ENCODE data around the gene FLNA.

FLNA gene

GRCh38 chrX:154376774-154377173 is 2.3 kb upstream of the FLNA start:
- DNase-seq: no peak

DNA sequence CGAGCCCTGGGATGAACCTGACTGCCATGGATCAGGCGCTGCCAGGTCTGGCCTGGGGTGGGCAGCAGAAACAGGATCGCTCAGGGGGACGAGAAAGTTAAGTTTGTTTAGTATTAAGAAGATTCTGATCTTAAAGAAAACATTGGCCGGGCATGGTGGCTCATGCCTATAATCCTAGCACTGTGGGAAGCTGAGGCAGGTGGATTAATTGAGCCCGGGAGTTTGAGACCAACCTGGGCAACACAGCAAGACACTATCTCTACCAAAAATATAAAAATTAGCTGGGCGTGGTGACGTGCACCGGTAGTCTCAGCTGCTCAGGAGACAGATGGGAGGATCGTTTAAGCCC is 696 bp upstream of the FLNA start:
- no peak for DNase-seq

DNA sequence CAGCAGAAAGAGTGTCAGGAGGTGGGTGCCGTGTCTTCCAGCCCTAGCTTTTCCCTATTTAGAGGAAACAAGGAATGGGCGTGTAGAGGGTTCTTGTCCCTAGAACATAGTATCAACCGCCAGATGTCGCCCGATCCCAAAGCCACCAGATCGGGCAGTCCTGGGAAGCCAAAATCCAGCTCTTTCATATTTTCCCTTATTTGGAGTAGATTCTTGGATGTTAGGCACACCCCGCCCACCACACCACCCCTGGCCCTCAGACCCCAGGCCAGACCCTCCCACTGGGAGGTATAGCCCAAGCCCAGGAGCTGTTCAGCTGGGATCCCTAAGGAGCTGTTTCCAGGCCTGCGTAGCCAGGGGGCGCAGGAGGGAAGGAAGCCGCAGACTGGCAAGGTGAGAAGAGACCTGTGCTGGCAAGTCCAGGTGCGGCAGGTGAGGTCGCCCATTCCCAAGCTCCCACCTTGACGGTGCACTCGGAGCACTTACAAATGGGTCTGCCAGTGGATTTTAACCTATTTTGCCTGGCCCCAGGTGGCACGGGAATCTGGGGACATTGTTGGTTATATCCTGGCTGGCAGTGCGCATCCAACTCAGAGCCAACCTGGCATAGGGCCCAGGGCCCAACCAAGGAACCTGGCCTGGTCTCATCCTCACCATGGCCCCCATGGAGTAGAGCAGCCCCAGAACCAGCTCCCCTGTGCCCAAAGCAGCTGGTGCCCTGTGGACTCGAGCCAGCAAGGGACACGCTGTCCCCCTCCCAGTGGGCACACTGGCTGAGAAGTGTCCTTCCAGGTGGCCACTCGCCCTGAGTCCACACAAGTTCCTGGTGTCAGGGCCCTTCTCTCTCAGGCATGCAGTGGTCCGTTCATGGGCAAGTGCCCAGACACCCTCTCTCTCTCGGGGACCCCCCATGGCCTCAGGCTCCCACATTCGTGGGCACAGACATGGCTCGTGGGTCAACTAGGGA is 811 bp downstream of the FLNA start:
- DNase-seq: no peak

GRCh38 chrX:154372612-154373022 is 1.8 kb downstream of the FLNA start:
- DNase-seq: no peak

DNA sequence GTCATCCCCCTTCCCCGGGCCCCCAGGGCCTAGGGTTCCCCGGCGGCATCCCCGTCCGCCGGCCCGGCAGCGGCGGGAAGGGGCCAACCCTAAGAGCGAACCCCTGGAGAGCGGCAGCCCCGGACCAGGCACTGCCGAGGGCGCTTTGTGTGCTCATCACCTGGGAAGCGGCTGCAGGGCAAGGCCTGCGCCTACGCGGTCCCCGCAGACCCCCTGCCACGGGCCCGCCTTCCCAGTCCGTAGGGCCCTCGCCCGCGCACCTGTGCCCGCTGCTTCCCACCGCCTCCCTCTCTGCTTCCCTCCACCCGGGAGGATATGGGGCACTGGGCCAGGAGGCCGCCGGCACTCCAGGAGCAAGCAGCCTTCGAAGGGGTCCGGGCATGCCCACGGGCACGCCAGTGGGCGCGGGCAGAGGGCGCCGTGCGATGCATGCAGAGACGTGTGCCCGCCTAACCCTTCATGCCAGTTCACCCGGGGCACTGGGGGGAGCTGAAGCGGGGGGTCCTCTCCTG is 2.6 kb downstream of the FLNA start:
- DNase-seq: no peak

DNA sequence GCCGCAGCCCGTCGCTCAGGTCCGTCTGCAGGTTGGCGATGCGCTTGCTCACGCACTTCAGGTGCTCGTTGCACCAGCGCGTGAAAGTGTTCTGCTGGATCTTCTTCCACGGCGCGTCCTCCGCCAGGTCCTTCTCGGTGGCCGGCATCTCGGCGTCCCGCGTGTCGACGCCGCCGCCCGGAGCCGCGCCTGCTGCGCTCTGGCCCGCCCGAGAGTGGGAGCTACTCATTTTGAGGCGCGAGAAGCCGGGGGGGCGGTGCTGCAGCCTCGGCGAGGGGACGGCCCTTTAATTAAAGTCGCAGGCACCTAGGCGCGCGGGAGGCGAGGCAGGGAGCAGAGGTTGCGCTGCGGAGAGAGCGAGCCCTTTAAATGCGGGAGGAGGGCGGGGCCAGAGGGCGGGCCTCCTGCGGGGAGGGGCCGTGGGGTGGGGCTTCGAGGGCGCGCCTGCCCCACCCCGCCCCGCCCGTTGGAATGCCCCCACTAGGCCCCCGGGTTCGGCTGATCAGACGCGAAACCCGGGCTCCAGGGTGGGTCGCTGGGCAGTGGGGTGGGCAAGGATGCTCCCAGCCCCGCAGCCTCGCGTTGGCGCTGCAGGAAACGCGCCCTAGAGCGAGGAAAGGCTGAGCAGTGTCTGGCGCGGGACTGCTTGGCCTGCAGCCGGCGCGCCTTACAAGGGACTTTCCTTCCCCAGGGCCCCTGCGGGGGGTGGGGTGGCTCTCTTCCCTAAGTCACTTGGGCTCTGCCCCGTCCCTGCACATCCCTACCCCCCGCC is 3.2 kb downstream of the FLNA start:
- peak; percentile 89 for DNase-seq

DNA sequence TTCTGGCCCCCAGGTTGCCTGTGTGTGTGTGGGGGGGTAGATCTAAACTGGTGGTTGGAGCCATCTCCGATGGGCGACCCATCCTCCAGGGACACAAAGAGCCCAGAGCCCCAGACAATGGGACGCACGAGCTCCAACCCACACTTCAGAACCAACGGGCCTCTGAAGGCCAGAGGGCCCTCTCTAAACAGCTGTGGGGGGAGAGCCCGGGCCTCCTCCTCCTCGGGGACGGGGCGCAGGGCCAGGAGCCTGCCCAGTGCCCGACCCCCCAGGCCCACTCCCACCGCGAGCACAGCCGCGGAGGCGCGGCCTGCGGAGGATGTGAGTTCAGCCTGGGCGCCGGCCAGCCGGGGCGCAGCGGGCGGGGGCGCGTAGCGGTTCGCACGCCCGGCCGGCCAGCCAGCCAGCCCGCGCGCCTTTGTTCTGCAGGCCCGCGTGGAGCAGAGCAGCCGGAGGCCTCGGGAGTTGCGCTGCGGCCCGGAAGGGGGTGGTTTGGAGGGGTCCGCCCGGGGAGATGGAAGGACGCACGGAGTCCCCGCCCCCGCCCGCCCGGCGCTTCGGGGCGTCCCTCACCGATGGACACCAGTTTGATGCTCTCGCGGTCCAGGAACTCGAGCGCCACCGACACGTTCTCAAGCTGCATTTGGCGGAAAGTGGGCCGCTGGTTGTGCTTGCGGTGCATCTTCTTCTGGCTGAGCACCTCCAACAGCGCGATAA is 4.0 kb downstream of the FLNA start:
- DNase-seq: no peak

DNA sequence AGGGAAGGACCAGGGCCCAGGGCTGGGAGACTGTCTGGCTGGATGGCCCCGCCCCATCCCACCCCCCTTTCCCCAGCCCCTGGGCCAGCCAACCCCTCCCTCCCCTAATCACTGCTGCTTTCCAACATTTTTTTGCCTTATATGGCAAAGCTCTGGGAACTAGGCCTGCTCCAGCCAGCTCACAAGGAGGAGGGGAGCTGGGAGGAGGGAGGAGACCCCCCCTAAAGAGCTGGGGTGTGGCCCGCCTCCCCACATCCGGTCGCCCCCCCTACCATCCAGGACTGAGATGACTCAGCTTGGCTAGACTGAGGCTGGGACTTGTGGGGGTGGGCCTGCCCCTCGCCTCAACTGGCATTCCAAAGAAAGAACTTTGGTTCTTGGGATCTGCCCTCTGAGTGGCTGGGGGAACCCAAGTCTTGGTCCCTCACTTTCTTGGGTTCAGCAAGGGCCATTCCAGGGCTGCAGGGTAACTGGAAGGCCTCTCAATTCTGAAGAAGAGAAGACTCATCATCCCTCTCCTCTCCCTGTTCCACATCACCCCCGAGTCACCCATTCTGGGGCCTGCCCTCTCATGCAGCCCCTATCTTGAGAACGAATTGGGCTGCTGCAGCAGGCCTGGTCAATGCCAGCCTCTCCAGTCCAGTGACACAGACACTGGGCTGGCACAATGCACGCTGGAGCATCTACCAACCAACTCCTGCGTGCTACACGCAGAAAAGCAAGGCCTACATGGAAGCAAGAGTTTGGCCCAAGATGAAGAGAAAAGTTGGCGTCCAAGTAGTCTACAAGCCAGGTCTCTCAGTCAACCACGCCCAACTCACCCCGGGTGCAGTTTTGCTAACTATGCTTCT is 4.8 kb downstream of the FLNA start:
- peak; percentile 73 for DNase-seq

DNA sequence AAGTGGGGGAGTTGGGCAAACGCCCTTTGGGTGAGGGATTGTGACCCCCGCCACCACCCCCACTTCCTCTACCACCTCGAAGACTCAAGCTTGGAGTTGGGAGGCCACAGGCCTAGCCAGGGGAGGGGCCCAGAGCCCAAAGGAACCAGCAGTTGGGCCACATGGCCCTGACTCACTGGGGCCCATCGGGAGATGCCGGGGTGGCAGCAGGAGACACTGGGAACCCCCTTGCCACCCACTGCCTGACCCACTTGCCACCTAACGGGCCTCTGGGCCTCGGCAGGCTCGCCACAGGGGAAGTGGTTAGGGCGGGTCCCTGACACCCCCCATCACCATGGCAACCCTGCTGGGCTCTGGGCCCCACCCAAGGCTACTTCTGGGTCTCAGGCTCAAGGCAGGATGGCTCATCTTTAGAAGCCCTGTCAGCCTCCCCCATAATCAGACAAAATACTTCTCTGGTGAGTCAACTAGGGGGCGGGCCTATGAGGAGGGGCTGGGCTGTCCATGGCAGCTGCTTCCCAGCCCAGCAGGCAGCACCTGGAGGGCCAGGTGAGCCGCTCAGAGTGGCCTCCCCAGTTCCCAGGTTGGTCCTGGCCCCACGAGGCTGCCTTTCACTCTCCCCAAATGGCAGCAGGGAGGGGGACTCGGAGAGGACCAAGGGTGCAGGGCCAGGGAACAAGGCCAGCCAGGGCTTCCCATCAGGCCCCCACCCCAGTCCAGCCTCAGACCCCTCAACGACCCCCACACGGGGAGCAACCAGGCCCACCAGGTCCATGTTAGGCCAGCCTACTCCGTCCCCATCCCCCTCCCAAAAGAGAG is 5.6 kb downstream of the FLNA start:
- peak; percentile 92 for DNase-seq

DNA sequence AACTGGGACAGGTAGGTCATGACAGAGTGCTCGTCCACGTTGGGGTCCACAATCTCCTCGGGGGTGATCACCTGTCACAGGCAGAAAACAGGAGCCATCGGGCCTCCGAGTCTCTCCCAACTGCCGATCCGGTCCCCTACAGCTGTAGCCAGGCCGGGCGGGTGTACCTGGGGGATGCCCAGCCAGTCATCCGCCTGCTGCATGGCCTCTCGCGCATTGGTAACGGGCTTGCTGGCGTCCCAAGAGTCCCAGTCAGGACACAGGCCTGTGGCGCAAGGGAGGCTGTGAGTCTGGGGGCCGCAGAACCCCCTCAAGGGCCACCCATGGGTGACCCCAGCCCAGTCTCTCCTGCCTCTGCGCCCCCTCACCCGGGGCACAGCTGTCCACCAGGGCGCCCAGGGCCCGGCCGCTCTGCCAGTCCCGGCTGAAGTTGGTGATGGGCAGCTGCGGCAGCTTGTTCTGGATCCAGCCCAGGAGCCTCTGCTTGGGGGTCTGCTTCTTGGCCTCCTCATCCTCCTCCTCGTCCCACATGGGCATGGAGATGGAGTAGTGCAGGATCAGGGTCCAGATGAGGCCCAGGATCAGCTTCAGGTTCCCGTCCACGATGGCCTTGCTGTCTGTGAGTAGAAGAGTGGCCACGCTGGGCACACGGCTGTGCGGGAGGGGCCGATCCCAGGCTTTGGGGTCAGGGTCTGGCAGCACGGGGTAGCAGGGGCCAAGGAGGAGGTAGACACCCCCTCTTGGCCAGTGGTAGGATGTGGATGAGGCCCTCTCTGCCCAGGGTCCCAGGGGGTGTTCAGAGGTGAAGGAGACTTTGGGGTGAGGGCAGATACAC is 6.7 kb downstream of the FLNA start:
- no peak for DNase-seq

GRCh38 chrX:154366666-154367055 is 7.8 kb downstream of the FLNA start:
- DNase-seq: no peak

DNA sequence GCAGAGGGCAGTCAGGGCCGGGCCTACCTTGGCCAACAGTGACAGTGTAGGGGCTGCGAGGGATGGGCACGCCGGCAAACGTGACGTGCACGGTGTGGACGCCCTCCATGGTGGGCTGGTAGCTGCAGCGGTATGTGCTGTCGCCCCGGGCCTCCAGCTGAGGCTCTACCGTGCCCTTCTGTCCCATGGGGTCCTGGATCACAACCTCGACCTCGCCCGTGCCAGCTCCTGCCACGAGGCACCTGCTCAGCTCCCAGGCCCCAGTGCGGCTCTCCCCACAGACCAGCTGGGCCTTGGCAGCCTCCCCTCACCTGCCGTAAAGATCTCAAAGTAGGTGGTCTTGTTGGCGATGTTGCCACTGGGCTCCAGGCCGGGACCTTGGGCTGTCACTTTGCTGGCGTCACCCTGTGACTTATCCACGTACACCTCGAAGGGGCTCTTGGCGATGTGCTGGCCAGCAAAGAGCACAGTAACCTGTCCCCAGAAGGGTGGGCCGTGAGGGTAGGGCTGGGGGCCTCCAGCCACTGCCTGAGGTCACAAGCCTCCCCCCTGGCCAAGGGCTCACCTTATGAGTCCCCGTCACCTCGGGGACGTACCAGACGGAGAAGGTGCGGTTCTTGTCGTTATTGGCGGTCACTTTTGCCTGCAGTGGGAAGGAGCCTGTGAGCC is 8.3 kb downstream of the FLNA start:
- DNase-seq: no peak

DNA sequence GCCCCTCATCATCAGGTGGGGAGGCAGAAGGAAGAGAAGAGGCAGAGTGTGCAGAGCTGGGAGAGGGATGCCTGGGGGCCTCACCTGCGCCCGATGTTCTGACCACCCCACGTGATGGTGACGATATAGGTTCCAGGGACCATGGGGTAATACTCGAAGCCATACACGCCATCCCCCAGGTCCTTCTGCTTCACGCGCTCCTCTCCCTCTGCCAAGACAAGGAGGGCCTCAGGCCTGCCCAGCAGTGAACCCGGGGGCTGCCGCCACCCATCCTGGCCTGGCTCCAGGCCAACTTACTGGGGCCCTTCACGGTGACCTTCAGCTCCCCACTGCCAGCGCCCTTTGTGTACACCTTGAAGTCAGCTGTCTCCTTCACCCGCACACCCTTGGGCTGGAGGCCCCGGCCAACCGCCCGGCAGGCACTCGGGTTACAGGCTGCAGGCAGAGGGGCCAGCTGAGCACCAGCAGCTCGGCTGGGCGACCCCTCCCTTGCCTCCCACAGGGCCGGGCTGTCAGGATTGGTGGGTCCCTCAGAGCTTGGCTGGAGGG is 9.3 kb downstream of the FLNA start:
- DNase-seq: no peak

GRCh38 chrX:154363706-154364439 is 10.6 kb downstream of the FLNA start:
- DNase-seq: no peak

GRCh38 chrX:154362085-154362742 is 12.2 kb downstream of the FLNA start:
- DNase-seq: no peak

- no peak for DNase-seq
These were observed 14.2 kb downstream of the FLNA start for GRCh38 chrX:154360155-154360713.

DNA sequence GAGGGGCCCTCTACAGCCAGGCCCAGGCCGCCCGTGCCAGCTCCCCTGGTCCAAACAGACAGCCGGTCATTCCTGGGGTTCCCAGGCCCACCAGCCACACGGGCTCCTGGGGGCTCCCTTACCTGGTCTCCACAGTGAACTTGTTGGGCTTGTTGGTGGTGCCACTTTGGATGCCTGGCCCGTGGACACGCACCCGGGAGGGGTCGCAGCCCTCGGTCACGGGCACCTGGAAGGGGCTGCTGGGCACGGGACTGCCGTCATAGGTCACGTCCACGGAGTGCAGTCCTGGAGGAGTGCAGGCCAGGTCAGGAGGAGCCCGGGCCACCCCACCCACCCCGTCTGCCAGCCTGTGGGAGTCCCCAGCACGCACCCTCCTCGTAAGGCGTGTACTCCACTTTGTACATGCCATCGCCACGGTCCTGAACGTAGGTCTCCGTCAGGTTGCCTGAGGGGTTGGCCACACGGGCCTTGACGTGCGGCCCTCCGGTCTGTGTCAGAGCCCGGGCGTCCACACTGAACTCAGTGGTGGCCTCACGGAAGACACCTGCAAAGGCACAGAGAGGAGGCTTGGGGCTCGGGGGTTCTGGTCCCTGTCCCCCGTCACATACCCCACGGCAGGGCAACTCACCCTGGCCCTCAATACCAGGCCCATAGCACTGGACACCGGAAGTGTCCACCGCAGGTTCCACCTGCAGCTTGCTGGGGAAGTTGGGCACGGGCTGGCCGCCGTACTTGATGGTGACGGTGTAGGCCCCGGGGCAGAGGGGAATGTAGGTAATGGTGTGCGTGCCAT is 14.9 kb downstream of the FLNA start:
- DNase-seq: no peak
